GM21360 (cell line): ENCODE results near the gene SEC23IP.
A peak's percentile ranks its signal among the peaks of the same experiment; 100 is the strongest.
"Not testable (repeated sequence)": the region's sequence is repeated elsewhere in the genome, so short reads cannot be mapped to it uniquely, and the experiment has no call there.

Experiments used
- ATAC-seq: cut with Tn5 transposase; IDR thresholded peaks from one replicate; pipeline ENCODE4 v1.9.1; 2021; ENCODE audit warnings: mild to moderate bottlenecking, moderate library complexity; ENCODE audit not compliant: unreplicated experiment

The SEC23IP gene

GRCh38 chr10:119878524-119878923, 14.0 kb upstream of the SEC23IP start:
- no peak for ATAC-seq

- ATAC-seq, result not testable (repeated sequence)
Measured at GRCh38 chr10:119883901-119884611, 8.5 kb upstream of the SEC23IP start.

GRCh38 chr10:119886070-119886469, 6.5 kb upstream of the SEC23IP start:
- not testable (repeated sequence) for ATAC-seq

DNA sequence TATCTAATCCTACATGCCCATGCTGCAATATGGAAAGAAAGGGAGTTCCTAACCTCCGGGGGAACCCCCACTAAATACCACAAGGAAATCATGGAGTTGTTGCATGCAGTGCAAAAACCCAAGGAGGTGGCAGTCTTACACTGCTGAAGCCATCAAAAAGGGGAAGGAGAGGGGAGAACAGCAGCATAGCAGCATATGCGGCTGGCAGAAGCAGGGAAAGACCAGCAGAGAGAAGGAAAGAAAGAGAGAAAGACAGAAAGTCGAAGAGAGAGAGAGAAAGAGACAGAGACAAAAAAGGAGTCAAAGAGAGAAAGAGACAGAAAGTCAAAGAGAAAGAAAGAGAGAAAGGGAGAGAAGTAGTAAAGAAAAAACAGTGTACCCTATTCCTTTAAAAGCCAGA, 3.8 kb upstream of the SEC23IP start:
- ATAC-seq, result not testable (repeated sequence)

GRCh38 chr10:119889201-119889600, 3.3 kb upstream of the SEC23IP start:
- not testable (repeated sequence) for ATAC-seq

GRCh38 chr10:119890307-119890706, 2.2 kb upstream of the SEC23IP start:
- not testable (repeated sequence) for ATAC-seq

DNA sequence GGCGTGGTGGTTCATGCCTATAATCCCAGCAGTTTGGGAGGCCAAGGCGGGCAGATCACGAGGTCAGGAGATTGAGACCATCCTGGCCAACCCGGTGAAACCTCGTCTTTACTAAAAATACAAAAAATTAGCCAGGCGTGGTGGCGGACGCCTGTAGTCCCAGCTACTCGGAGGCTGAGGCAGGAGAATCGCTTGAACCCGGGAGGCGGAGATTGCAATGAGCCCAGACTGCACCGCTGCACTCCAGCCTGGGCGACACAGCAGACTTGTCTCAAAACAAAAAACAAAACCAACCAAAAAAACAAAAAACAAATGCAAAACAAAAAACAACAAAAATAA, 712 bp upstream of the SEC23IP start:
- not testable (repeated sequence) for ATAC-seq

GRCh38 chr10:119893074-119893473, 544 bp downstream of the SEC23IP start:
- ATAC-seq, result no peak

DNA sequence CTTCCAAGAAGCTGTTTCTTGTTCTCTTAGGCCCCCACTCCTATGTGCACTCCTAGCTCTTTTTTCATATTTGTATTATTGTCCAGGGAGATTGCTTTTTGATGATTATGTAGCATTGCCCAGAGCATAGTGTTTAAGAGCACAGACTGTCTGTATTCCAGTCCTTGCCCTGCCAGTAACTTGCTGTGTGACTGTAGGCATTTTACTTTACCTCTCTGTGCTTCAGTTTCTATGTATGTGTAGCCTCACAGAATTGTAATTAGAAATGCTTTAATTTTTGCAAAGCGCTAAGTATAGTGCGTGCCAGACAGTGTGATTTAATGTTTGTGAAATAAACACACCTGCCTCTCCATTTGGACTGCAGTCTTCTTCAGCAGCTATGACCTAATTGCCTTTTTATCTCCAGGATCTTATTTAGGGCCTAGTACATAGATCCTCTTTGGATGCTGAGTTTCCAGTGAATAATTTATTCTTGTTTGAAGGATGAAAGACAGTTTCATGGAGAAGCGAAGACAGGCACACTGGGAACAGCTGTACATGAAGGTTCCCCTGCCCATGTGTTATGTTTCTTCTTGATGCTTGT, 1.4 kb downstream of the SEC23IP start:
- ATAC-seq, result no peak

DNA sequence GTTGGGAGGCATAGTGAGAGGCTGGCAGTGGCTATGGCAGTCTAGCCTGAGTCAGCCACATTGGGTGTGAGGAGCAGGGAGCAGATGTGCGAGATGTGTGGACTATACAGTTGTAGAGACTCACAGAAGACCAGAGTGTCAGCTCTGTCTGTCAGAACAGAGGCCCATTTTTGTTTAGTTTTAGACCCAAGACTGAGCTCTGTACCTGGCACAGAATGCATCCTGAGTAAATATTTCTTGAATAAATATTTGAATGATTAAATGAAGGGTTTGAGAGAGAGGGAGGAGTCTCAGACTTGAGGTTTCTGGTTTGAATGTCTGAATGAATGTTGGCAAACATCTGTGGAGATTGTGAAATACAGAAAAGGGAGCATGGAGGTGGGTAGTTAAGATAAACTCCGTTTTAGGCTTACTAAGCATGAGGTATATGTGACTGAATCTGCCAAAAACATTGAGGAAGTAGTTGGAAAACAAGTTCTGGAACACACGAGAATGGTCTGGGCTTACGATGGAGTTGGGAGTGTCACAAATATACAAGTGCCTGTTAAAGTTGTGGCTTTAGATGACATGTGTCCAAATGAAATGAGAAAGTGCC, 3.6 kb downstream of the SEC23IP start:
- no peak for ATAC-seq

- no peak for ATAC-seq
Measured at GRCh38 chr10:119896937-119897770, 4.6 kb downstream of the SEC23IP start.

DNA sequence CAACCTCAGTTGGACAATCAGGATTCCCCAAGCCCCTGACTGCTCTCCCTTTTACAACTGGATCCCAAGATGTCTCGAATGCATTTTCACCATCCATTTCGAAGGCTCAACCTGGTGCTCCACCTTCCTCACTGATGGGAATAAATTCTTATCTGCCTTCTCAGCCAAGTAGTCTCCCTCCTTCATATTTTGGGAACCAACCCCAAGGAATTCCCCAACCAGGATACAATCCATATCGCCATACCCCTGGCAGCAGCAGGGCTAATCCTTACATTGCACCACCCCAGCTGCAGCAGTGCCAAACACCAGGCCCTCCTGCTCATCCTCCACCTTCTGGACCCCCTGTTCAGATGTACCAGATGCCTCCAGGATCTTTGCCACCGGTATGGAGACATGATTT, 6.0 kb downstream of the SEC23IP start:
- no peak for ATAC-seq

DNA sequence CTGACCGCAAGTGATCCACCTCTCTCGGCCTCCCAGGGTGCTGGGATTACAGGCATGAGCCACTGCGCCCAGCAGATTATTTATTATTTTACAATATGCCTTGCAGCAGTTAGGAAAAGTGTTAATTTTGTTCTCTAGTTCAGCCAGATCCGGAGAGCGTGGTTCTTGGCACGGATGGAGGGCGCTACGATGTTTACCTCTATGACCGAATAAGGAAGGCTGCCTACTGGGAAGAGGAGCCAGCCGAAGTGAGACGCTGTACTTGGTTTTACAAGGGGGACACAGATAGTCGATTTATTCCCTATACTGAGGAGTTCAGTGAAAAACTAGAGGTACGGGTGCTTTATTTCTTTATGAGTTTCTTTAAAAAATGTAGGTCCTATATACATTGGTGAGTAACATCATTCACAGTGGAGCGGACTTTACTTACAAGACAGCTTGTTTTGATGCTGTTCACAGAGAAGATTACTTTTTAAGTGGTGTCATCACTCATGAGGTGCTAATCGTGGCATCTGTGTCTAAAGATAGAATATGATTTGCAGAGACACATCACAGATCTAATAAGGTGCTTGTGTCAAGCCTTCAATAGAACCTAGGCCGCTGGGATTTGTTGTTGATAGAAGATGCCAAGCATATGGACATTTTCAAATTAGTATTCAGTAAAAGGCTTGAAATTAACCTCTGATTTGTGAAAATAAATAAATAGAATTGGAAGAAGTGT, 11.6 kb downstream of the SEC23IP start:
- ATAC-seq, result no peak

DNA sequence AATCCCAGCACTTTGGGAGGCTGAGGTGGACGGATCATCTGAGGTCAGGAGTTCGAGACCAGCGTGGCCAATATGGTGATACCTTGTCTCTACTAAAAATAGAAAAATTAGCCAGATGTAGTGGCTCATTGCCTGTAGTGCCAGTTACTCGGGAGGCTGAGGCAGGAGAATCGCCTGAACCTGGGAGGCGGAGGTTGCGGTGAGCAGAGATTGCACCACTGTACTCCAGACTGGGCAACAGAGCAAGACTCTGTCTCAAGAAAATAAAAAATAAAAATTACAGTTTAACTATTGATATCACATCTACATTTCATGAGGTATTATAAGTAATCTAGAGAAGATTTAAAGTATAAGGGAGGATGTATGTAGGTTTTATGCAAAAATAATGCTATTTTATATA, 15.2 kb downstream of the SEC23IP start:
- ATAC-seq, result not testable (repeated sequence)

GRCh38 chr10:119908166-119908565, 15.6 kb downstream of the SEC23IP start:
- no peak for ATAC-seq

GRCh38 chr10:119910689-119911088, 18.2 kb downstream of the SEC23IP start:
- no peak for ATAC-seq

DNA sequence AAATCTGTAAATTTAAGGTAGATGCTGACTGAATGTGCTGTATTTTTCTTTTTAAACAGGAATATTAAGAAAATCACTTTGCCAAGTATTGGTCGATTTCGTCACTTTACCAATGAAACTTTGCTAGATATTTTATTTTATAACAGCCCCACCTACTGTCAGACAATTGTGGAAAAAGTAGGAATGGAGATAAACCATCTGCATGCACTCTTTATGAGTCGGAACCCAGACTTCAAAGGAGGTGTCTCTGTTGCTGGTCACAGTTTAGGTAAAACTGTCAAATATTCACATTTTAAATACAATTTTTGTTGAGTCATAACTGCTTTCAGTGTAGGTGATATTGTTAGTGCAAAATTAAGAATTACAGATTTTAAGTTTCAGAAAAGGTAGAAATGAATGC, 25.2 kb downstream of the SEC23IP start:
- ATAC-seq, result no peak

- ATAC-seq, result no peak
Measured at GRCh38 chr10:119919271-119919670, 26.7 kb downstream of the SEC23IP start.

DNA sequence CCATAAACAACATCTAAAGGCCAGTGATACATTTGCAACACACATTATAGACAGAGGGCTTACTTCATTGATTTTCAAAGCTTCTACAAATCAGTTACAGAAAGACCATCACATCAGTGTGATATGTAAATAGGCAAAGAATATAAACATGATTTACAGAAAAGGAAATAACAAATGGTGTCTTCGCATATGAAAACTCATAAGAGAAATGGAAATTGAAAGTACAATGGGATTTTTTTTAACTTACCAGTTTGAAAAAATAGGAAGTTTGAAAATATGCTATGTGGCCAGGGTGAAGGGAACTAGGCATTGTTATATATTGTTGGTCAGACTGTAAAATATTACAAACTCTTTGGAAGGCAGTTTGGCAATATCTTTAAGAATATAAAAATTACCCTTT, 27.3 kb downstream of the SEC23IP start:
- peak; percentile 70 for ATAC-seq

DNA sequence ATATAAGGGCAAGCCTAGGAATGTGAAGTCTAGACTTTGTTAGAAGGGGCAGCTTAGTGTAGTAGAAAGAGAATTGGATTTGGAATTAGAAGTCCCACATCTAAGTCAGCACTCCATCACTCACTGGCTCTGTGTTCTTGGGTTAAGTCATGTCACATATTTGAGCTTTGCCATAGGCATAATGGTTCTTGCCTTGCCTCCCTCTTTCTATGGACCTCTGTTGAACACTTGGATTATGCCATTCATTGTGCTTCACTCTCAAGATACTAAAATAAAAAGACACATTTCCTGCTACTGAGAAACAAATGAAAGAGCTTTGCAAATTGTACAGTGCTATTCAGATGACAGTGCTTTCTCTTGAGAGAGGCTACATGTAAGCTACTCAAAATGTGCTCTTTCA, 35.9 kb downstream of the SEC23IP start:
- no peak for ATAC-seq

- no peak for ATAC-seq
Measured at GRCh38 chr10:119931871-119932270, 39.3 kb downstream of the SEC23IP start.
